Activated T-cell treated with anti-CD3 and anti-CD28 coated beads, Interleukin-2, amount 50 U/mL, for 24 hours (primary cell): ENCODE data around the gene HDAC4.
"Not testable (repeated sequence)": the region's sequence is repeated elsewhere in the genome, so short reads cannot be mapped to it uniquely, and the experiment has no call there.

Experiments used
- DNase-seq: peaks from one replicate; pipeline ENCODE4 v3.0.0-alpha.2; 2020
- H3K27ac Mint-ChIP-seq: 2 replicates; pipeline ENCODE4 v1.8.0; 2020; ENCODE audit warnings: mild to moderate bottlenecking, mixed read lengths
- H3K27me3 Mint-ChIP-seq: 2 replicates; pipeline ENCODE4 v1.8.0; 2020; ENCODE audit warnings: mixed read lengths
- H3K36me3 Mint-ChIP-seq: 2 replicates; pipeline ENCODE4 v1.8.0; 2020; ENCODE audit warnings: low read depth, mixed read lengths
- H3K4me1 Mint-ChIP-seq: 2 replicates; pipeline ENCODE4 v1.8.0; 2020; ENCODE audit warnings: low read depth, mixed read lengths
- H3K4me3 Mint-ChIP-seq: 2 replicates; pipeline ENCODE4 v1.8.0; 2020; ENCODE audit warnings: mild to moderate bottlenecking, moderate library complexity, mixed read lengths
- H3K9me3 Mint-ChIP-seq: 2 replicates; pipeline ENCODE4 v1.8.0; 2020; ENCODE audit warnings: mixed read lengths

HDAC4 gene

GRCh38 chr2:239069362-239070333 lies 331.2 kb downstream of the HDAC4 start:
- peak overlapping the region; percentile 88 for H3K27ac Mint-ChIP-seq
- not testable (repeated sequence) for DNase-seq
- peaks cover 75% of the 10 kb centered on the region for H3K36me3 Mint-ChIP-seq

GRCh38 chr2:239068411-239068810 lies 332.4 kb downstream of the HDAC4 start:
- Mint-ChIP-seq H3K4me3 (no peak overlapping the region), H3K9me3 (no peaks in the 10 kb centered on the region), H3K27me3 (no peaks in the 10 kb centered on the region), H3K4me1 (peaks cover 10% of the 10 kb centered on the region), H3K27ac (no peak overlapping the region), H3K36me3 (peaks cover 77% of the 10 kb centered on the region)
- DNase-seq: no peak

More at GRCh38 chr2:239069362-239070333, 331.2 kb downstream of the HDAC4 start:
- not testable (repeated sequence) for H3K4me3 Mint-ChIP-seq, H3K9me3 Mint-ChIP-seq, H3K4me1 Mint-ChIP-seq, H3K27me3 Mint-ChIP-seq

- DNase-seq: no peak
- no peak overlapping the region for H3K4me3 Mint-ChIP-seq
- no peaks in the 10 kb centered on the region for H3K9me3 Mint-ChIP-seq
- H3K27ac Mint-ChIP-seq: no peak overlapping the region
- no peaks in the 10 kb centered on the region for H3K27me3 Mint-ChIP-seq
- H3K4me1 Mint-ChIP-seq: peaks cover 10% of the 10 kb centered on the region
- H3K36me3 Mint-ChIP-seq: peaks cover 70% of the 10 kb centered on the region
Measured at GRCh38 chr2:239067196-239067865, 333.5 kb downstream of the HDAC4 start.

- peaks cover 70% of the 10 kb centered on the region for H3K36me3 Mint-ChIP-seq
- H3K4me1 Mint-ChIP-seq: peaks cover 10% of the 10 kb centered on the region
Measured at GRCh38 chr2:239066597-239066996, 334.2 kb downstream of the HDAC4 start.

GRCh38 chr2:239065962-239066361 lies 334.9 kb downstream of the HDAC4 start:
- DNase-seq: no peak
- Mint-ChIP-seq H3K4me3 (no peak overlapping the region), H3K9me3 (no peaks in the 10 kb centered on the region), H3K36me3 (peaks cover 71% of the 10 kb centered on the region), H3K4me1 (peaks cover 10% of the 10 kb centered on the region), H3K27me3 (no peaks in the 10 kb centered on the region), H3K27ac (no peak overlapping the region)

More at GRCh38 chr2:239066597-239066996, 334.2 kb downstream of the HDAC4 start:
- no peaks in the 10 kb centered on the region for H3K27me3 Mint-ChIP-seq
- no peak overlapping the region for H3K27ac Mint-ChIP-seq
- H3K4me3 Mint-ChIP-seq: no peak overlapping the region
- H3K9me3 Mint-ChIP-seq: no peaks in the 10 kb centered on the region
- no peak for DNase-seq

GRCh38 chr2:239065537-239065936 lies 335.3 kb downstream of the HDAC4 start:
- peaks cover 10% of the 10 kb centered on the region for H3K4me1 Mint-ChIP-seq
- H3K36me3 Mint-ChIP-seq: peaks cover 72% of the 10 kb centered on the region
- no peak overlapping the region for H3K27ac Mint-ChIP-seq
- H3K27me3 Mint-ChIP-seq: no peaks in the 10 kb centered on the region
- no peak overlapping the region for H3K4me3 Mint-ChIP-seq
- no peaks in the 10 kb centered on the region for H3K9me3 Mint-ChIP-seq
- DNase-seq: no peak

GRCh38 chr2:239064891-239065290 lies 335.9 kb downstream of the HDAC4 start:
- Mint-ChIP-seq H3K9me3 (no peaks in the 10 kb centered on the region), H3K4me3 (no peak overlapping the region), H3K27ac (no peak overlapping the region), H3K27me3 (no peaks in the 10 kb centered on the region), H3K36me3 (peaks cover 75% of the 10 kb centered on the region), H3K4me1 (peaks cover 5% of the 10 kb centered on the region)
- no peak for DNase-seq

- Mint-ChIP-seq H3K4me1 (peaks cover 2% of the 10 kb centered on the region), H3K27me3 (no peaks in the 10 kb centered on the region), H3K4me3 (no peak overlapping the region), H3K27ac (no peak overlapping the region), H3K36me3 (peaks cover 75% of the 10 kb centered on the region), H3K9me3 (no peaks in the 10 kb centered on the region)
- no peak for DNase-seq
Measured at GRCh38 chr2:239064253-239064652, 336.6 kb downstream of the HDAC4 start.

GRCh38 chr2:239062743-239063142 lies 338.1 kb downstream of the HDAC4 start:
- DNase-seq: no peak
- Mint-ChIP-seq H3K36me3 (peaks cover 68% of the 10 kb centered on the region), H3K9me3 (no peaks in the 10 kb centered on the region), H3K4me1 (no peaks in the 10 kb centered on the region), H3K27ac (no peak overlapping the region), H3K4me3 (no peak overlapping the region), H3K27me3 (no peaks in the 10 kb centered on the region)

- H3K9me3 Mint-ChIP-seq: no peaks in the 10 kb centered on the region
- H3K27me3 Mint-ChIP-seq: no peaks in the 10 kb centered on the region
- peaks cover 62% of the 10 kb centered on the region for H3K36me3 Mint-ChIP-seq
- H3K27ac Mint-ChIP-seq: no peak overlapping the region
- no peak overlapping the region for H3K4me3 Mint-ChIP-seq
- no peaks in the 10 kb centered on the region for H3K4me1 Mint-ChIP-seq
- DNase-seq: no peak
Measured at GRCh38 chr2:239061824-239062570, 338.8 kb downstream of the HDAC4 start.

- Mint-ChIP-seq H3K9me3 (no peaks in the 10 kb centered on the region), H3K4me1 (no peaks in the 10 kb centered on the region), H3K36me3 (peaks cover 54% of the 10 kb centered on the region), H3K4me3 (no peak overlapping the region), H3K27me3 (no peaks in the 10 kb centered on the region), H3K27ac (no peak overlapping the region)
- DNase-seq: no peak
Measured at GRCh38 chr2:239061121-239061666, 339.6 kb downstream of the HDAC4 start.

- H3K27me3 Mint-ChIP-seq: no peaks in the 10 kb centered on the region
- H3K36me3 Mint-ChIP-seq: peaks cover 49% of the 10 kb centered on the region
- H3K4me1 Mint-ChIP-seq: no peaks in the 10 kb centered on the region
- no peak overlapping the region for H3K4me3 Mint-ChIP-seq
- no peak overlapping the region for H3K27ac Mint-ChIP-seq
- no peaks in the 10 kb centered on the region for H3K9me3 Mint-ChIP-seq
- DNase-seq: no peak
Measured at GRCh38 chr2:239060676-239061075, 340.1 kb downstream of the HDAC4 start.

GRCh38 chr2:239059854-239060253 lies 341.0 kb downstream of the HDAC4 start:
- DNase-seq: no peak
- no peaks in the 10 kb centered on the region for H3K27me3 Mint-ChIP-seq
- H3K9me3 Mint-ChIP-seq: no peaks in the 10 kb centered on the region
- no peak overlapping the region for H3K4me3 Mint-ChIP-seq
- H3K4me1 Mint-ChIP-seq: no peaks in the 10 kb centered on the region
- peaks cover 46% of the 10 kb centered on the region for H3K36me3 Mint-ChIP-seq
- H3K27ac Mint-ChIP-seq: no peak overlapping the region

- H3K27me3 Mint-ChIP-seq: no peaks in the 10 kb centered on the region
- DNase-seq: no peak
- H3K27ac Mint-ChIP-seq: no peak overlapping the region
- H3K4me1 Mint-ChIP-seq: no peaks in the 10 kb centered on the region
- no peaks in the 10 kb centered on the region for H3K9me3 Mint-ChIP-seq
- no peak overlapping the region for H3K4me3 Mint-ChIP-seq
- peaks cover 46% of the 10 kb centered on the region for H3K36me3 Mint-ChIP-seq
Measured at GRCh38 chr2:239058766-239059165, 342.1 kb downstream of the HDAC4 start.
